Stimulated activated CD8-positive, alpha-beta memory T cell treated with anti-CD3 and anti-CD28 coated beads, Interleukin-15, amount 100 ng/mL, for 24 hours (primary cell): ENCODE results near the gene DEXI.
"Not testable (repeated sequence)": the region's sequence is repeated elsewhere in the genome, so short reads cannot be mapped to it uniquely, and the experiment has no call there.

Source experiments
- DNase-seq: peaks from one replicate; pipeline ENCODE4 v3.0.0-alpha.2; 2020; ENCODE audit warnings: low read depth

The DEXI gene

DNA sequence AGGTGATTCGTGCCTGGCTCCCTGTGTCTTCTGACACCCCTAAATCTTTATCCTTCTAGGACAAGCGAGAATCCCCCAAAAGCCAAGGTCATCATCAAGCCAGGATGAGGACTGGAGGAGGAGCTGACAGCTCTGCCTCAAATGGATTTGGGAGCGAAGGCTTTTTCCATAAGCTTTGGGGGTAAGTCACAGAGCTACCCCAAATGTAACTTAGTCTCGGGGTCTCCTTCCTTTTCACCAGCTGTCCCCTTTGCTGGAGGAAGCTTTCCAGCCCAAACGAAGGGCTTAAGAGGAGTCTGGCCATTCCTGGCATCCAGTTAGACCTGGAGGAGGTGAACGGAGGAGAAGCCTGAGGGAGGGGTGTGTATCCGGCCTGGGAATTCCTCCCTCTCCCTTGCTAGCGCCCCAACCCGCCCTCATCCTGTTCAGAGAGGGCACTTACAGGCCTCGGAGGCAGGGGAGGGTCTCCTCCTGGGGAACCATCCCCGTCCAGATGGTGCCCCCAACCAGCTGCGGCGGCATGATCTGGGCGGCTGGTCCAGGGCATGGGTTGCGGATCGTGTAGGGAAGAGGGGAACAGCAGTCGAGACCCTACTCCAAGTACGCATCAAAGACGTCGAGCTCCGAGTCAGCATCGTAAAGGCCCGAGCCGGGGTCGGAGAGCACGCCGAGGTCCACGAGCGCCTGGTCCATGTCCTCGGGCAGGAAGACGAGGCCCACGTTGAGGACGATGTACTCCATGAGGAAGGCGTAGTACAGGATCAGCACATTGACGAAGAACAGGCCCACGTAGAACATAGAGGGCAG, 938 bp downstream of the DEXI start:
- no peak for DNase-seq

DNA sequence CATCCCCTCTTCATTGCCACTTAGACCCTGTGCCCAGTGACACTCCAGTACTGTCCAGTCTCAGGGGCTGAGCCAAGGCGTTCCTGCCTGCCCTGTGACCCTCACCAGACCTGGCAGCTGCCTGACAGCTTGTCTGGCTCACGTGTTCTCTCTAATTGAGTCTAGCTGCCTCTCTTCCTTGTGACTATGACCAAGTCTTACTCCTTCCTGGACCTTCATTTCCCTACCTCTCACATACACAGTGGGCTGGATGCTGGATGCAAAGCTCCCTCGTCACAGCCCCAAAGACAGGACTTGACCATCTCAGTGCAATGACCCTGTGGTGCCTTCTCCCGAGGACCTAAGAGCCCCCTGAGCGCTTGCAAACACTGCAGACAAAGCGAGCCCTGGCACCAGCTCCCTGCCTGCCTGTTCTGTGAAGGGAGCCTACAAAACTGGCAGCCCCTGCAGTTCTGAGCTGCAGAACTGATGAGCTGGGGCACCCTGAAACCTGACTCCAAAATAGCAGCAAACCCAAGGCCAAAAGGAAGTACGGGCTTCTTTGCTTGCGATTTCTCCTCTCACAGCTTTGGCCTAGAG, 1.7 kb downstream of the DEXI start:
- no peak for DNase-seq

DNA sequence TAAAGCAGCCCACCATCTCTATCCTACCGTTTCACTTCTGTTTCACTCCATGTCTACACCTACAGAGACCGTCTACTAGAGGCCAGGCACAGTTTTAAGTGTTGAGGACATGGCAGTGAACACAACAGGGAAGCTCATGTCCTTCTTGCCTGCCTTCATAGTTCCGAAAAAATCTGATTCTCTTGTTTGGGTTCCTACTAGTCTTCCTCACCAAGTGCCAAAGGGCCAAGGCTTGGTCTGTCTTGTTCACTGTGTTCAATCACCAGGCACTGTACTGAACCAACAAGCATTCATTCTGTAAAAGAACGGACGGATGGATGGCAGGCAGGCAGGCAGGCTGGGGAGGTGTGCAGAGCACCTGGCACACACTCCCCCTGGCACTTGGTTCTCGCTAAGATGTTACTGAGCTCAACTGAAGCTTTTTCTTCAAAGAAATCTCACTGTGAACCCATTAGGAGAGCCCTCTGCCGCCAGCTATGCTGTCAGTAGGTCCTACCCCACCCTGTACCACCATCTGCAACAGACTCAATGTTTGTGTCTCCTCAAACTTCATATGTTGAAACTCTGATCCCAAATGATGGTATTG, 2.5 kb downstream of the DEXI start:
- no peak for DNase-seq

DNA sequence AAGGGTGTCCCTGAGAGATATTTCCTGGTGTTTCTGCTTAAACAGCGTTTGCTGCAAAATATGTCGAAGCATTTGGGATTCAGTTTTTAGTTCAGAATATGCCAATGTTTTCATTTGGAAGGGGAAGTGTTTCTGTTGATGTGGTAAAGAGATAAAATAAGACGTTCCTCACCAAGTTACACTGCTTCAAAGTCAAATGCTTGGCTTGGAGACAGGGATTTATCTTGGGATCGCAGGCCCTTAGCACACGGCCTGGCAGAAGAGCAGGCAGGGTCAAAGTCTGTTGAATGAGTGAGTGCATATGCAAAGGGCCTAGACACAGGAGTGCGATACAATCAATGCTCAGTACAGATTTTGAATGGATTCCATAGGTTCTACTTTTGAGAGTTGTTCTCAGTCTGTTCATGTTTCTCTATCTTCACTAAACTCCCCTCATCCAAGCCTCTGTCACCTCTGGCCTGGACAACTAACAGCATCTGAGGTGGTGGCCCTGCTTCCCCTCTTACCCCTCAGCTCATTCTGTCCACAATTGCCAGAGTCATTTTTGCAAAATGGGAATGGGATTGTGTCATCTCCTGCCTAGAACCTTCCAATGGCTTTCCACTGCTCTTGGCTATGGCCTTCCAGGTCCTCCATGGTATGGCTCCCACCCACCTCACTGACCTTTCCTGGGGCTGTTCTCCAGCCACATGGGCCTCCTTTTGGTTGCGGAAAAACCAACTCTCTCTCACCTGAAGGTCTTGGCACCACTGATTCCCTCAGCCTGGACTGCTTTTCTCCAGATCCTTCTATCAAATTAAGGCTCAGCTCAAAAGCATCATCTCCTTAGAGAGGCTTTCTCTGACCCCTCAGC, 3.2 kb downstream of the DEXI start:
- DNase-seq, result no peak

DNA sequence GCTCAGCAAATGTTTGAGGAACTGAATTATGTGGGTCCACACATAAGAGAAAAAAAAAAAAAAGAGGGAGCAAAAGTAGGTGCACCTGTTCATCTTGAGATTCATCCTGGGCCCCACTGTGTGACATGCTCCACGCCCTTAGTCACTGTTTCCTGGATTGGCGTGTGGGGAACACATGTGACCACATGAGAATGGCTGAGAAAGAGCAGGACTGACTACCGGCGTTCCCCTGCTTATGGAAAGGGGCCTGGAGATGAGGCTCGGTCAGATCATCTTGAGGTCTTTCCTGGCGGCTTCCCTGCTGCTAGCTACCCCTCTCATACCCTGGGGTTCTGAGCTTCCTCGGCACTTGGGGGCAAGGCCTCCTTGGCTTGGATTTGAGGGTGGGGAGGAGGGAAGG, 3.9 kb downstream of the DEXI start:
- DNase-seq, result no peak

DNA sequence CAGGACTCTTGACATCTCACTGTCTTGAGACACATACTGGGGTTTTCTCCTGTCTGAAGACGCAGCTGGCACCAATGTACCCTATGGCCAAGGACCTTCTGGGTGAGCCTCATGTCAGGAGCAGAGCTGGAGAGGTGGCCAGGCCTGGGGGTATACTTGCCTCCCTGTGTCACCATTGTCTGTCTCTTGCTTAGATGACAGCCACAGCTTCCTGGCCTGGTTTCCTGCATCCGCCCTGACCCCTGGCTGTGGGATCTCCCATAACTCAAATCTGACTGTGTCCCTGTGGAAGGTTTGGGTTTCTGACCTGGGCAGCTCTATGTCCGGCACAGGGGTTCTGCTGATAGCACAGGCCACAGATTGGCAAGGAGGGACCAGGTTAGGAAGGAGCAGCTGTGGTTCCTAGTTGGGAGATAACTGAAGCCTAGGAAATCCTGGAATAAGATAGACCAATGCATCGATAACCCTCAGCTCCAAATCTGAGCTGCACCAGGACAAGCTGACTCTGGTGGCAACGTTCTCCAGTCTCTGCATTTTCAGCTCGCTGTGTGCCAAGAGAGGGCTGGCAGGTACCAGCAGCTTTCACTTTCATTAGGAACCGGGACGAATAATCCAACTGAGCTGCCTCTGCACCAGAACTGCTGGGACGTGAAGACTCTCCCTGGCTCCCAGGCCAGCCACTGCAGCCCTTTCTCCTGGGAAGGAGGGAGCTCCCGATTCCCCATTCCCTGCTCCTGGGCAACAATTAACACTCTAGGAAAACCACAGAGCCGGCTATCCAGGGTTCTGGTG, 5.0 kb downstream of the DEXI start:
- DNase-seq, result no peak

DNA sequence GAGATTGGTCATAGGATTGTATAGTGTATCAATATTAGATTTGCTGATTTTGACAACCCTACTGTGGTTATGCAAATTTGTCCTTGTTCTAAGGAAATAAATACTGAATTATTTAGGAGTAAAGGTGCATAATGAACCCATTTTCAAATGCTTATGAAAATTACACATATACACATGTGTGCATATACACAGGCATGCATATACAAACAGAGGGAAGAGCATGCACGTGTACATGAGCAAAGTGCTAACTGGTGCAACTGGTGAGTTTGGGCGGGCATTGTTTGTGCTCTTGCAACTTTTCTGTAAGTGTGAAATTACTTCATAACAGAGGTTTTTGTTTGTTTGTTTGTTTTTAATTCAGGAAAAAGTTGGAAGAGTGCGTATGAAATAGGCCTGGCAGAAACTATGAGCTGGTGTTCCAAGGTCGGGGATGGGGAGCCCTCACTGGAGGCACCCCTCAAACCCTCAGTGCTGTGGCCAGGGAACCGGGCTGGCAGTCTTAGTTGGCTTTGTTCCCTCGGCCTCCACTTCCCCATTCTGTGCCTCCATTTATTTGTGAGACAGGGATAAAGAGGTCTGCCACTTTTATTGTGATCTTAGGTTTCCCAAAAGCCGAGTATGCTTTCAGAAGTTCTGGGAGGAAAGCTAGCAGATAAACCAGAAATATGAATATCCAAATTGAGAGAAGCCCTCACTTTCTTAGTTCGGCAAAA, 5.8 kb downstream of the DEXI start:
- DNase-seq, result no peak

DNA sequence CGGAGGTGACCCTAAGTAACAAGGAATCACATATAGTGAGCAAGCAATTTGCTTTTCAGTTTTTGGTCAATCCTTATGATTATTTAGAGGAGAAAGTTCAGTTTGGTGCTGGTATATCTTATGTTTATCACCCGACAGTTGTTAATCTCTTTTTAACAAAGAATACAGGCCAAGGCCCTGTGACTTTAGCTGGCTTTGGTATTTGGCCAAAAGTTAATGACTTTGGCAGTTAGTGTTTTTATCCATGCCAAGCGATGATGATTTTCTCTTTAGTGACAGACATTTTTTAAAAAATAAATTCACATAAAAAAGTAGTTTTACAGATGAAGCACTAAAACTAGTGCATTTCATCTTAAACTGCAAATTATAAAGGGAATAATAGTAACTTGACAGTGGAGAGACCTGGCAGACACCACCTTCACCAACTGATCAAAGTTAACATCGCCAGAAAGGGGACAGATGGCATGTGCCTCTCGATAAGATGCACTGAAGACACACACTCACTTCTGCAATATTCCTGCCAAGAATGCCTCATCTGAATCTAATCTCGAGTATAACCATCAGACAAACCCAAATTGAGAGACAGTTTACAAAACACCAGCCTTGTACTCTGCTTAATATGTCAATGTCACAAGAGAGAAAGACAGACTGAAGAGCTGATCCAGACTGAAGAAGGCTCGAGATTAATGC, 6.9 kb downstream of the DEXI start:
- DNase-seq, result no peak

DNA sequence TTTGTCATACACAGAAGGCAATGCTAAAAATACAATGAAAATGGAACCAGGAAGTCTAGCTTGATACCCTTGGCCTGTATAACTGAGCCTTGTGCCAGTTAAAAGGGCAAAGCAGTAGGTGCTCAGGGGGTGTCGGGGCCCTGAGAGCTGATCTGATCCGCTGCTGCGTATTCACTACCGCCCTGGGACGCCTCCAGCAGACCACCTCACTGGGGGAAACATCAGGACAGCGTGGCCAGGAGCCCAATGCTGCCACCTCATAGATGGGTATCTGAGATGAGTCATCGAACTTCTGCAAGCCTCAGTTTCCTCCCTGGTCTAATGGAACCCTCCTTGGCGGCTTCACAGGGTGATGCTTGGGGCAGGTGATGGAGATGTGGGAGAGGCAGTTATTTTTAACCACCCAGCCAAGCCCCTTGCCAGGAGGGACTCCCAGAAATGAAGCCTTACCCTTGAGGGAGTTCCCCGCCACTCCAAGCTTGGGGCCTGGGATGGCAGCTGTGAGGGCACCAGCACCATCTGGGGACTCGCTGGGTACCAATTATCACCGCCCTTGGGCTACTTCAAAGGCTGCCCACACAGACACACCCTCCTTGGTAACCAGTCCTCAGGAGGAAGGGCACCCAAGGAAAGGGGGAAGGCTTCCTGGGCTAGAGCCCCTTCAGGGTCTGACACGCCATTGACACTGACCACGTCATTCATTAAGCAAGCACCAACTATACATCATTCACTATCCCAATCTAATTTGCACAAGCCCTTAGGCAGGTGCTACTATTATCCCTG, 7.8 kb downstream of the DEXI start:
- DNase-seq, result no peak

DNA sequence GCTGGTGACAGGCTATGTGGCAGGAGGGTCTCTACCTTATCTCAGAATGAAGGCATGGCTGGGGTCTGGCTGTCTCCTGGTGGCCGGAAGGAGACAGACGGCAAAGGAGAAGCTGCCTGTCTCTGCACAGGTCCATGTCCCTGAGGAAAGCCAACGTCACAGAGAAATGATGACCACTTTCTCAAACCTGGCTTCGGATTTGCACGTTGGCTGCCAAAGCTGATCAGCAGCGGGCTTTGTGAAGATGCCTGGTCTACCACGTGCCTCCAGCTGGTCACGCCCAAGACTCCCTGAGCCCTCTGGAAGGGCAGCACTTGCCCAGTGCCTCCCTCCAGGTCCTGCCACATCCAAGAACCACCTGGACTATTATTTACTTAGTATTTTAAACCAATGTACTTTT, 8.4 kb downstream of the DEXI start:
- DNase-seq, result no peak

DNA sequence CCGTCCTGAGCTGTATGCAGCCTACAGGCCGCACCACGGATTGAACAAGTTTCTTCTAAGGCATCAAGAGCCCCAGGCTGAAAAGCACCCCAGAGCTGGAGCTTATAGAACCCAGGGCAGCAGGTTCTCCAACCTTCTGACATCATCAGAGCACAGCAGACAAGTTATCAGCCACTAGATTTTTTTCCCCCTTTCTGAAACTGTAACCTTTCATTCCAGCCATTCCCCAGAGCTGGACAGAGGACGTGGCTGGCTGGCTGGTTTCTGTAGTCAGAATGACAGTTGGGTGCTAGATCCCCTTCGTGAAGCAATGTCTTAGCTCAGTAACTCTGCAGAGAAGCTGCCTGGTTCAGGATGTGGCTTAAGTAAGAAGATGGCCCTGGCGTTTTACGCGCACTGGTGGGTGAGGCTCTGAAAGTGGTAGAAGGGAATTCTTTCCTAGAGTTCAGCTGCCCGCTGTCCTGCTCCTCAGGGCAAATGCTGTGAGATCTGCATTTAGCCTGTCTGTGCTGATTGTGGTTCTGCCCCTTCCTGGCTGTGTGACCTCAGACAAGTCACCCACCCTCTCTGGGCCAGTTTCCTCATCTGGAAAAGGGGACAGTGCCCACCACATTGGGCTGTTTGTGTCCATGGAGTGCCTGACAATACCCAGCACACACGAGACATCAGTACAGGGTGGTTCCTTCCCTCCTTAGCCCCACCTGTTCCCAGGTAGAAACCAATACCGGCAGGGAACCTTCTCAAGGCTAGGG, 9.1 kb downstream of the DEXI start:
- no peak for DNase-seq

DNA sequence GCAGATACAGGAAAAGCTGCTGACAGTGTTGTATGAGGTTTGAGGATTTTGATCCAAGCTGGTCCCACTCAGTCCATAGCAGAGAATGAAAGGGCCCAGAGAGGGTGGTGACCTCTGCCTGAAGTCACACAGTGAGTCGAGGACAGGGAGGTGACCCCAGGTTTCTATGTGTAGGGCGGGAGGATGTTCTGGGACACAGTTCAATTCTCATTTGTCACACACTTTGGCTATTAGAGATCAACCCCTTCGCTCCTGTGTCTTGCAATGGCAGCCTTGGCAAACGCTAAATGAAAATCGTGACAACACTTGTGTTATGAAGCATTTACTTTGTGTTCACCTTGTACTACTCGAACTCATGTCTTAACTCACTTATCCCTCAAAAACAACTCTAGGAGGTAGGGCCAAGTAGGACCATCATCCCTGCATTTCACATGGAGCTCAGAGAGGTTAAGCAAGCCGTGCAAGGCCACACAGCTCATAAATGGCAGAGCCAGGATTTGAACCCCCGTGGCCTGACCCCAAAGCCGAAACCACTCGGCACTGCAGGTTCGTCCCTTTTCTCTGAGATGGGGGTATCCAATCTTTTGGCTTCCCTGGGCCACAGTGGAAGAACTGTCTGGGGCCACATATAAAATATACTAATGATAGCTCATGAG, 10.2 kb downstream of the DEXI start:
- no peak for DNase-seq

DNA sequence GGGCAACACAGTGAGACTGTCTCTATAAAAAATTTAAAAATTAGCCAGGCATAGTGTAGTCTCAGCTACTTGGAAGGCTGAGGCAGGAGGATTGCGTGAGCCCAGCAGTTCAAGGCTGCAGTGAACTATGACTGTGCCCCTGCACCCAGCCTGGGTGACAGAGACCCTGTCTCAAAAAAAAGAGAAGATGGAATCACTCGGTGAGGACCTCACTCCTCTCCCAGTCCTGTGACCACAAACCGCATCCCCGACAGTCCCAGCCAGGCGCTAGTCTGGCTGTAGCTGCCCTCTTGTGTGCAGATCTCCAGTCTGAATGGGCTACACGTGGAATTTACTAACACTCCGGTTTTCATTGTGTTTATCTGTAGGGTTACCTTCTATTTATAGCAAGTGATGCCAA, 11.1 kb downstream of the DEXI start:
- DNase-seq, result no peak

DNA sequence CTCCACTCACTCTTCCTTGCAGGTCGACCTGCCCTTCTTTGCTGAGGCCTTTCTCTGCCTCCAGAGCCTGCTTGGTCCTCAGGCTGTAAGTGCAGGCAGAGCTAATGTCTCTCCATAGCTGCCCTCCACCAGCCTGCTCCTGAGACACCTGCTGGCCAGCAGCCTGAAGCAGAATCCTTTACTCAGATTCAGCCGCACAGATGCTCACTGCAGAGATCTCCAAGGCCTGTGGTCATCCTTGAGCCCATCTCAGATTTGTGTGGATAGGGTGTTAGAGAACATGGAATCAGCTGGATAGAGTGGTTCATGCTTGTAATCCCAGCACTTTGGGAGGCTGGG, 11.5 kb downstream of the DEXI start:
- DNase-seq, result no peak

DNA sequence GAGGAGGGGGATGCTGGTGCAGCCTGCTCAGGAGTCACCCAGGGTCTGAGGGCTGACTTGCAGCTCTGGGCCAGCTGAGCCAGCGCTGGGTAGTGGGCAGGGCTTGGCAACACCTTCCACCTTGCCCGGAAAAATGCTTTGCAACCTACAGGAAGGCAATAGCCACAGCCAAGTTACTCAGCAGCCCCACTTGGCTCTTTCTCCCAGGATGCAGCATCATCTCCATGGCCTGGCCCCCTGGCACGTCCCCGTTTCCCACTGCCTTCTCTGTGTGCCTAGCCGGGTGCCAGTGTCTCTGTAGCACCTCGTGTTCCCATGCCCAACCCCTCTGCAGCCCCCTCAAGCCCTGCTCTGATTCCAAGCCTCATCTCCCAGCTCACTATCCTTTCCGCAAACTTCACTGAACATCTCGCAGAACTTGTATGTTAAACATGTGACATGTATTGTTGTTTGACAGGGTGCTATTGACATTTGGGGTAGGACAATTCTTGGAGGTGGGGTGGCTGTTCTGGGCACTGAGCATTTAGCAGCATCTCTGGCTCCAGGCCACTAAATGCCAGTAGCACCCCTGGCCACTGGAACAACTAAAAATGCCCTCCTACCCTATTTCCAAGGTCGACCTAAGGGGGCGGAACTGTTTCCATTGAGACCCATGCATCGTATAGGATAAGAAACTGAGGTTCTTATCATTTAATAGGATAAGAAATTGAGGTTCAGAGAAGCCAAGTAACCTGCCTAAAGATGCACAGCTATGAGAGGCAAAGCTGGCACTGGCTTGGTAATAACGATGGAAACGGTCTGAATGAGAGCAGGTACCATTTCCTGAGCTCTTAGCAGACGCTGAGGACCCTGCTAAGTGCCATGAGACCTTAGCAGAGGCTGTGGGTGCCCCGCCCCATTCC, 12.2 kb downstream of the DEXI start:
- no peak for DNase-seq

DNA sequence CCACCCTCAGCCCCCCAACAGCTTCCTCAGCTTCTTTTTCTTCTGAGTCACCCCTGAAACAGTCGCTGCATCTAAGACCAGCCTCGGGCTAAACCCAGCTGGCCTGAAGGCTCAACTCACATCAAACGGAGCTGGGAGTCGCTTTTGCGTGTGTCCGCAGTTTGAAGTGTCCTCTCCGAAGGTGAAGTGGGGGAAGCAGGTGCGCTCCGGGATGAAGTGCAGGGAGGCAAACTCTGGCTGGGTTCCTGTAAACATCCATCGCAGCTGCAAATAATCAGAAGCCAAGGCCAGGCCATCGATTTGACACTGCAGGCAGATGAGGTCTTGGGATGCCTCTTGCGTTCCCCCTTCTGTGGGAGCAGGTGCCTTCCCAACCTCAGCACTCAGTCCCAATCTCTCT, 13.2 kb downstream of the DEXI start:
- DNase-seq, result not testable (repeated sequence)

DNA sequence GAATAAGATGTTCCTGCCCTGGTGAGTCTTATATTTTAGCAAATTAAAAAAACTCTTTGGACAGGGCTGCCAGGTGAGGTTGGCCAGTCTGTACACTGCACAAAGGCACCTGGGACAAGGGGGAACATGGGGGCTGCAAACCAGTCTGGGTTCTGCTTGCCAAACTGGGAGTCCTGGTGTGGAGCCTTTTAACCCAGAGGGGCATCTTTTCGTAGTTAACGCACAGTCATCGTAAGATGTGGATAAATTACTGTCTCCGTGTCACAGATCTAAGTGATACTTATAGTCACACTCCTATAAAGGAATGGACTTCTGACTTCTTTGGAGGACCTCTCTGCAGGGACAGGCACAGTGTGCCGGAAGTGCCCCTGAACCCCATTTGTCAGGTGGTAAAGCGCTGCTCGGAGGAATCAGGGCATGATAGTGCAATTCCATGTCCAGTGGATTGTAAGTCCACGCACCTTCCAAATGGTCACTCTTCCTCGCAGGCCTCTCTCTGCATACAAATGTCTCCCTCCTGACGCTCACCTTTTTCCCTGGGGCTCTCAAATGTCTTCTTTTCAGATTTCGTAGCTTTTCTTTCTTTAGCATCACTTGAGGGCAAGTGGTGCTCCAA, 14.7 kb downstream of the DEXI start:
- DNase-seq, result no peak
